ENCODE results near the gene WAS.
"Not testable (repeated sequence)": the region's sequence is repeated elsewhere in the genome, so short reads cannot be mapped to it uniquely, and the experiment has no call there.

The WAS gene

GRCh38 chrX:48683411-48683982 lies at the start of gene WAS:
TSS of gene WAS (plus strand) at chrX:48683799. CDS start at chrX:48683854, 55 bp downstream.
- no peak for DNase-seq

- DNase-seq, result no peak
Measured at GRCh38 chrX:48636301-48636700, 47.3 kb upstream of the WAS start.

- DNase-seq, result no peak
Measured at GRCh38 chrX:48636776-48637175, 46.8 kb upstream of the WAS start.

GRCh38 chrX:48645669-48646068 lies 37.9 kb upstream of the WAS start:
- no peak for DNase-seq

- peak; percentile 9 for DNase-seq
Measured at GRCh38 chrX:48648336-48648751, 35.3 kb upstream of the WAS start.

- DNase-seq, result no peak
Measured at GRCh38 chrX:48649102-48649501, 34.5 kb upstream of the WAS start.

- not testable (repeated sequence) for DNase-seq
Measured at GRCh38 chrX:48652055-48652579, 31.5 kb upstream of the WAS start.

GRCh38 chrX:48654746-48655145 lies 28.9 kb upstream of the WAS start:
- DNase-seq, result not testable (repeated sequence)

- DNase-seq, result not testable (repeated sequence)
Measured at GRCh38 chrX:48659686-48660085, 23.9 kb upstream of the WAS start.

- no peak for DNase-seq
Measured at GRCh38 chrX:48663241-48663640, 20.4 kb upstream of the WAS start.

- DNase-seq, result no peak
Measured at GRCh38 chrX:48664156-48664555, 19.4 kb upstream of the WAS start.

- no peak for DNase-seq
Measured at GRCh38 chrX:48665991-48666390, 17.6 kb upstream of the WAS start.

GRCh38 chrX:48666649-48667048 lies 16.9 kb upstream of the WAS start:
- DNase-seq, result no peak

GRCh38 chrX:48667509-48667908 lies 16.1 kb upstream of the WAS start:
- DNase-seq, result no peak

- DNase-seq, result not testable (repeated sequence)
Measured at GRCh38 chrX:48668187-48668586, 15.4 kb upstream of the WAS start.

GRCh38 chrX:48676106-48676892 lies 7.3 kb upstream of the WAS start:
- DNase-seq, result peak; percentile 73

GRCh38 chrX:48676893-48677270 lies 6.7 kb upstream of the WAS start:
- DNase-seq, result no peak

GRCh38 chrX:48677516-48677915 lies 6.1 kb upstream of the WAS start:
- DNase-seq, result no peak

GRCh38 chrX:48680467-48680866 lies 3.1 kb upstream of the WAS start:
- not testable (repeated sequence) for DNase-seq

- DNase-seq, result not testable (repeated sequence)
Measured at GRCh38 chrX:48680925-48681324, 2.7 kb upstream of the WAS start.

- no peak for DNase-seq
Measured at GRCh38 chrX:48681539-48682183, 1.9 kb upstream of the WAS start.

- DNase-seq, result not testable (repeated sequence)
Measured at GRCh38 chrX:48682795-48683194, 804 bp upstream of the WAS start.

GRCh38 chrX:48684134-48684533 lies 535 bp downstream of the WAS start:
- no peak for DNase-seq

- no peak for DNase-seq
Measured at GRCh38 chrX:48685416-48685815, 1.8 kb downstream of the WAS start.
